Mesodermal cell (in vitro differentiated cells): ENCODE results near the gene NKAIN4.

Experiments used
- H3K27ac ChIP-seq: 2 replicates; pipeline ENCODE4 v1.7.0; 2013; ENCODE audit warnings: mild to moderate bottlenecking, low read depth, low read length, moderate library complexity; ENCODE audit not compliant: severe bottlenecking
- H3K36me3 ChIP-seq: 2 replicates; pipeline ENCODE4 v1.7.1; 2013; ENCODE audit warnings: mild to moderate bottlenecking, low read length, moderate library complexity; ENCODE audit not compliant: control insufficient read depth, insufficient read depth
- H3K4me1 ChIP-seq: one replicate; pipeline ENCODE4 v1.7.1; 2013; ENCODE audit warnings: mild to moderate bottlenecking, low read length; ENCODE audit not compliant: insufficient read depth, control insufficient read depth, poor library complexity, severe bottlenecking
- H3K4me3 ChIP-seq: 2 replicates; pipeline ENCODE4 v1.7.0; 2013; ENCODE audit warnings: low read length, control low read depth, mild to moderate bottlenecking; ENCODE audit not compliant: insufficient read depth, poor library complexity, severe bottlenecking; ENCODE audit errors: extremely low read depth
- H3K9me3 ChIP-seq: 2 replicates; pipeline ENCODE4 v1.7.1; 2013; ENCODE audit warnings: mild to moderate bottlenecking, low read length, moderate library complexity; ENCODE audit not compliant: control insufficient read depth
- WGBS, 2 experiments: methylation state at CpG; one replicate each; pipeline ENCODE4 v1.1.5; 2013; ENCODE audit warnings: missing lambda C conversion rate in 2 of 2; ENCODE audit not compliant: insufficient coverage in 2 of 2; 5-methylcytosine and 5-hydroxymethylcytosine counted together

Gene NKAIN4

GRCh38 chr20:63287697-63288580, 33.7 kb upstream of the NKAIN4 start:
- Histone ChIP-seq H3K36me3 (peaks cover 56% of the 10 kb centered on the region), H3K4me3 (no peak overlapping the region), H3K4me1 (no peaks in the 10 kb centered on the region), H3K9me3 (no peaks in the 10 kb centered on the region), H3K27ac (no peak overlapping the region)
- 96% methylated on average over 45 to 49 of the region's 55 CpGs for WGBS, 2 experiments

GRCh38 chr20:63286781-63287696, 32.8 kb upstream of the NKAIN4 start:
- H3K36me3 ChIP-seq, result peaks cover 65% of the 10 kb centered on the region
- 96 to 98% methylated on average over 19 to 21 of the region's 23 CpGs for WGBS, 2 experiments
- H3K4me1 ChIP-seq, result no peaks in the 10 kb centered on the region
- H3K9me3 ChIP-seq, result no peaks in the 10 kb centered on the region
- no peak overlapping the region for H3K4me3 ChIP-seq
- H3K27ac ChIP-seq, result no peak overlapping the region

GRCh38 chr20:63285636-63286615, 31.7 kb upstream of the NKAIN4 start:
- Histone ChIP-seq H3K36me3 (peaks cover 76% of the 10 kb centered on the region), H3K9me3 (no peaks in the 10 kb centered on the region), H3K4me3 (no peak overlapping the region), H3K4me1 (no peaks in the 10 kb centered on the region), H3K27ac (no peak overlapping the region)
- WGBS, 2 experiments, result 95 to 97% methylated on average over 39 to 42 of the region's 44 CpGs

GRCh38 chr20:63284981-63285524, 30.8 kb upstream of the NKAIN4 start:
- Histone ChIP-seq H3K36me3 (peaks cover 85% of the 10 kb centered on the region), H3K4me3 (no peak overlapping the region), H3K27ac (no peak overlapping the region), H3K9me3 (no peaks in the 10 kb centered on the region), H3K4me1 (no peaks in the 10 kb centered on the region)
- WGBS, 2 experiments, result 96% methylated on average over 6 to 7 of the region's 13 CpGs

GRCh38 chr20:63284544-63284949, 30.3 kb upstream of the NKAIN4 start:
- Histone ChIP-seq H3K9me3 (no peaks in the 10 kb centered on the region), H3K4me1 (no peaks in the 10 kb centered on the region), H3K4me3 (no peak overlapping the region), H3K27ac (no peak overlapping the region), H3K36me3 (peaks cover 90% of the 10 kb centered on the region)
- 92 to 95% methylated on average over 21 to 25 of the region's 25 CpGs for WGBS, 2 experiments

- WGBS, 2 experiments, result 84% methylated on average over 8 to 9 of the region's 14 CpGs
- H3K4me3 ChIP-seq, result no peak overlapping the region
- peaks cover 93% of the 10 kb centered on the region for H3K36me3 ChIP-seq
- H3K27ac ChIP-seq, result no peak overlapping the region
- H3K4me1 ChIP-seq, result no peaks in the 10 kb centered on the region
- no peaks in the 10 kb centered on the region for H3K9me3 ChIP-seq
These were observed 29.8 kb upstream of the NKAIN4 start for GRCh38 chr20:63284083-63284440.

GRCh38 chr20:63283397-63284082, 29.3 kb upstream of the NKAIN4 start:
- H3K27ac ChIP-seq, result no peak overlapping the region
- no peak overlapping the region for H3K4me3 ChIP-seq
- H3K4me1 ChIP-seq, result no peaks in the 10 kb centered on the region
- peaks cover 93% of the 10 kb centered on the region for H3K36me3 ChIP-seq
- 93 to 94% methylated on average over 31 to 33 of the region's 33 CpGs for WGBS, 2 experiments
- no peaks in the 10 kb centered on the region for H3K9me3 ChIP-seq

GRCh38 chr20:63282946-63283345, 28.7 kb upstream of the NKAIN4 start:
- no peak overlapping the region for H3K4me3 ChIP-seq
- no peak overlapping the region for H3K27ac ChIP-seq
- no peaks in the 10 kb centered on the region for H3K9me3 ChIP-seq
- no peaks in the 10 kb centered on the region for H3K4me1 ChIP-seq
- peaks cover 93% of the 10 kb centered on the region for H3K36me3 ChIP-seq
- WGBS, 2 experiments, result 97 to 99% methylated on average over 16 to 17 of the region's 17 CpGs

- no peaks in the 10 kb centered on the region for H3K4me1 ChIP-seq
- 93 to 94% methylated on average over 37 of the region's 38 CpGs for WGBS, 2 experiments
- H3K9me3 ChIP-seq, result no peaks in the 10 kb centered on the region
- H3K36me3 ChIP-seq, result peaks cover 94% of the 10 kb centered on the region
- H3K27ac ChIP-seq, result no peak overlapping the region
- no peak overlapping the region for H3K4me3 ChIP-seq
These were observed 27.7 kb upstream of the NKAIN4 start for GRCh38 chr20:63281742-63282665.
